Measurements from ENCODE around the gene DYNC1I1. TPM values are rescaled to one million over a fixed set of nuclear protein-coding genes. Genes with fewer than 3 reads are reported as not detected.

The DYNC1I1 gene
- total and polyA plus RNA-seq, 2 experiments from 2014 or later = 1.4 to 4.1 TPM

GRCh38 chr7:95922191-95922590 lies 149.8 kb downstream of the DYNC1I1 start (continued):
- TF ChIP-seq CREB1 (CRISPR knock-in tag; IDR thresholded peaks at IDR 0.05; ENCODE audit: low read depth) (no peak), JUNB (IDR thresholded peaks at IDR 0.05; ENCODE audit: unreplicated experiment) (no peak)
- TF ChIP-seq, protein P1, sequence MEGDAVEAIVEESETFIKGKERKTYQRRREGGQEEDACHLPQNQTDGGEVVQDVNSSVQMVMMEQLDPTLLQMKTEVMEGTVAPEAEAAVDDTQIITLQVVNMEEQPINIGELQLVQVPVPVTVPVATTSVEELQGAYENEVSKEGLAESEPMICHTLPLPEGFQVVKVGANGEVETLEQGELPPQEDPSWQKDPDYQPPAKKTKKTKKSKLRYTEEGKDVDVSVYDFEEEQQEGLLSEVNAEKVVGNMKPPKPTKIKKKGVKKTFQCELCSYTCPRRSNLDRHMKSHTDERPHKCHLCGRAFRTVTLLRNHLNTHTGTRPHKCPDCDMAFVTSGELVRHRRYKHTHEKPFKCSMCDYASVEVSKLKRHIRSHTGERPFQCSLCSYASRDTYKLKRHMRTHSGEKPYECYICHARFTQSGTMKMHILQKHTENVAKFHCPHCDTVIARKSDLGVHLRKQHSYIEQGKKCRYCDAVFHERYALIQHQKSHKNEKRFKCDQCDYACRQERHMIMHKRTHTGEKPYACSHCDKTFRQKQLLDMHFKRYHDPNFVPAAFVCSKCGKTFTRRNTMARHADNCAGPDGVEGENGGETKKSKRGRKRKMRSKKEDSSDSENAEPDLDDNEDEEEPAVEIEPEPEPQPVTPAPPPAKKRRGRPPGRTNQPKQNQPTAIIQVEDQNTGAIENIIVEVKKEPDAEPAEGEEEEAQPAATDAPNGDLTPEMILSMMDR (conservative IDR thresholded peaks at IDR 0.05; ENCODE audit: low read depth in 2 of 2) = no peak

DNA sequence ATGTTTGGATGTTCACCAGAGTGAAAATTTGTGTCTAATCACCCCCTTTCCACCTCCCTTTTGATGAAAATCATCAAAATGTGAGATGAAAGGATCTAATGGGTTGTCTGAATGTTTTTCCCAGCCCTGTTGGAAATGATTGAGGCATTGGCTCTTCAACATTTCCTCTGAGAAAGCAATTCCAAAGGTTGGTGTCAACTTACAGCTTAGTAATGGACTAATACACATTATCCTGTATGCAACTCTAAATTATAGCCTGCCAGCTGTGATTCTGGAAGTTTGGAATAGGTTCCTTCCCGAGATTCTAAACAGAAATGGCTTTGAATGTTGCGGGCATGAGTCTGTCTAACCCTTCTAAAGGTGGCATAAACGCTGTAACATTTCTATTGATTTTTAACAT lies 152.9 kb downstream of the DYNC1I1 start:
- no peak overlapping the region for H3K4me2 ChIP-seq
- DNase-seq (ENCODE audit: low spot score) (no peak), ATAC-seq (no peak)
- H3K4me3 ChIP-seq = no peak overlapping the region
- TF ChIP-seq ZNF462 (CRISPR knock-in tag; IDR thresholded peaks at IDR 0.05) = no peak
- no peak for TF ChIP-seq ZNF114 (CRISPR knock-in tag; IDR thresholded peaks at IDR 0.05)
- no peak for TF ChIP-seq CREB1 (CRISPR knock-in tag; IDR thresholded peaks at IDR 0.05; ENCODE audit: low read depth)
- no peak for TF ChIP-seq JUNB (IDR thresholded peaks at IDR 0.05; ENCODE audit: unreplicated experiment)
- TF ChIP-seq, protein P2, sequence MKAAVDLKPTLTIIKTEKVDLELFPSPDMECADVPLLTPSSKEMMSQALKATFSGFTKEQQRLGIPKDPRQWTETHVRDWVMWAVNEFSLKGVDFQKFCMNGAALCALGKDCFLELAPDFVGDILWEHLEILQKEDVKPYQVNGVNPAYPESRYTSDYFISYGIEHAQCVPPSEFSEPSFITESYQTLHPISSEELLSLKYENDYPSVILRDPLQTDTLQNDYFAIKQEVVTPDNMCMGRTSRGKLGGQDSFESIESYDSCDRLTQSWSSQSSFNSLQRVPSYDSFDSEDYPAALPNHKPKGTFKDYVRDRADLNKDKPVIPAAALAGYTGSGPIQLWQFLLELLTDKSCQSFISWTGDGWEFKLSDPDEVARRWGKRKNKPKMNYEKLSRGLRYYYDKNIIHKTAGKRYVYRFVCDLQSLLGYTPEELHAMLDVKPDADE (IDR thresholded peaks at IDR 0.05) = no peak
- TF ChIP-seq ZNF331 (CRISPR knock-in tag; IDR thresholded peaks at IDR 0.05; ENCODE audit: low read depth) = no peak
- no peak for TF ChIP-seq POLR2AphosphoS5 (IDR thresholded peaks at IDR 0.05; ENCODE audit: low read depth)
- TF ChIP-seq, protein P1 (conservative IDR thresholded peaks at IDR 0.05; ENCODE audit: low read depth in 2 of 2) = no peak
- no peak for TF ChIP-seq REST (IDR thresholded peaks at IDR 0.05; ENCODE audit: unreplicated experiment)
- H3K9me2 ChIP-seq (ENCODE audit: insufficient read depth) = no peaks in the 10 kb centered on the region
- Mint-ChIP-seq H3K36me3 (ENCODE audit: low read depth) (no peaks in the 10 kb centered on the region), H3K4me3 (no peak overlapping the region), H3K4me1 (no peaks in the 10 kb centered on the region), H3K27me3 (ENCODE audit: insufficient read depth, low read depth, poor library complexity) (no peaks in the 10 kb centered on the region), H3K27ac (no peak overlapping the region), H3K9me3 (no peaks in the 10 kb centered on the region)
- H4K20me1 ChIP-seq (replicated peaks; ENCODE audit: insufficient read depth) = no peaks in the 10 kb centered on the region
- H3F3A ChIP-seq (replicated peaks; ENCODE audit: low read depth) = no peaks in the 10 kb centered on the region
- no peaks in the 10 kb centered on the region for H3K79me2 ChIP-seq (replicated peaks; ENCODE audit: insufficient read depth)
- H2AFZ ChIP-seq = no peak overlapping the region
- no peak overlapping the region for H3K27ac ChIP-seq (ENCODE audit: low read depth)
- H3K27me3 ChIP-seq (ENCODE audit: insufficient read depth) = no peaks in the 10 kb centered on the region
- no peaks in the 10 kb centered on the region for H3K4me1 ChIP-seq (ENCODE audit: insufficient read depth)
- H3K36me3 ChIP-seq (ENCODE audit: insufficient read depth) = no peaks in the 10 kb centered on the region

Data from GM23338 (cell line).